ENCODE data around the gene ADAMTSL3.
"Not testable (repeated sequence)": the region's sequence is repeated elsewhere in the genome, so short reads cannot be mapped to it uniquely, and the experiment has no call there.

ADAMTSL3 gene

GRCh38 chr15:84042434-84043056 is 388.6 kb downstream of the ADAMTSL3 start:
- not testable (repeated sequence) for DNase-seq

DNA sequence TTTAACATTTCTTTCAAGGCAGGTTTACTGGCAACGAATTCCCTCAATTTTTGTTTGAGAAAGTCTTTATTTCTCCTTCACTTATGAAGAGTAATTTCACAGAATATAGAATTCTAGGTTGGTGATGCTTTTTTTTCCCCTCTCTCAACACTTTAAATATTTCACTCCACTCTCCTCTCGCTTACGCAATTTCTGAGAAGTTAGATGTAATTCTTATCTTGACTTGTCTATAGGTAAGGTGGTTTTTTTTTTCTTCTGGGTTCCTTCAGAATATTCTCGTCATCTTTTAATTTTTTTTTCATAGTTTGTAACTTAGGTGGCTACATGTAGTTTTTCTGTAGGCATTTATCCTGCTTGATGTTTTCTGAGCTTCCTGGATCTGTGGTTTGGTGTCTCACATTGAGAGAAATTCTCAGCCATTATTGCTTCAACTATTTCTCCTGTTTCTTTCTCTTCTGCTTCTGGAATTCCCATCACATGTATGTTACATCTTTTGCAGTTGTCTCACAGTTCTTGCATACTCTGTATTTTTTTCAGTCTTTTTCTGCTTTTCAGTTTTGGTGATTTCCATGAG is 392.2 kb downstream of the ADAMTSL3 start:
- no peak for DNase-seq

DNA sequence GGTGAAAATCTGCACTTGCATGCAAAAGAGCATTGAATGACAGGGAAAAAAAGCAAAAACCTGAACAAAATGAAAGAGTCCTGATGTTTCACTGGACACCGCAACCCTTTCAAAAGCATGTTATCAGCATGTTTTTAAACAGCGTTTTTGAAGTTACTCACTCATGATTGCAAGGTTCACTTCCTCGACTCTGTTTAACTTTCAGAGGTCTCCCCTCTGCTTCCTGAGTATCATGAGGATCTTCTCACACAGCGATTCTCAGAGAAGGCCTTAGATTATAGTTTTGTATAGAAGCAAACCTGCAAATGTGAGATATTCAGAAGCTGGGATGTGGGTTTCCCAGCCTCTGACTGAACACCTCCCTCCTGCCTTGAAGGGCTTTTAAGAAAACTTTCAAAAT is 395.6 kb downstream of the ADAMTSL3 start:
- not testable (repeated sequence) for DNase-seq

- no peak for DNase-seq
Measured at GRCh38 chr15:84050076-84050475, 396.2 kb downstream of the ADAMTSL3 start.

DNA sequence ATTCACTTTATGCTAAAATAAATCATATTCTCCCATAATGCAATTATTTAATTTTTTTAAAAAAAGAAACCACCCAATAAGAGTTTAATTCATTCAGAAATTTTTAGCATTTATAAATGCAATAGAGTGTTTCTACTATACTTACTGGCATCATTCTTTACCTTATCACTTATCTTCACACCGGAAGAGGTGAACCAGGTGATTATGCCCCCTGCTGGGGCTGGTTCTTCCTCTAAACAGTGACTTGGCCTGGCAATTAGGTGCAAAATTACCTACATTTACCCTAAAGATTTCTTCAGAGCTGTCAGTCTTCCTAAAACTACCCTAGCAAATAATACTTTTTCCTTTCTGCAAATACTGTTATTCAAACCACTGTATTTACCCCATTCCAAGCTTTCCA is 397.2 kb downstream of the ADAMTSL3 start:
- not testable (repeated sequence) for DNase-seq

DNA sequence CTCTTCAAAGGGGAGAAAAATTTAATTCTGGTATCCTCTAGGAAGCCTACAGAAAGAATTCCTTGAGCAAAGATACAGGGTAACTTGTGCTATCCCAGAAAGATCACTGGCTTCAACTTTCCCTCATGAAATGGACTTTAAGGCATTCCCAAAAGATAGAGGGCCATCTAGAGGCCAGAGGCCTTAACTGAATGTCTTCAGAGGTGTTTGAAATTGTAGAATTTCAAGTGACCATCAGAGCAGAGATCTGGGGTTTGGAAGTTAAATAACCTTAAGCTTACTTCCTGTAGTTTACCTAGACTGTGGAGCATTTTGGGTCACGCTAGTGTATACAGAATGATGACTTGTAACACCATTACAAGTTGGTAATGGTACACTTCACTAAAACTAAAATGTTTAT is 400.6 kb downstream of the ADAMTSL3 start:
- DNase-seq: not testable (repeated sequence)

GRCh38 chr15:84057714-84058331 is 403.9 kb downstream of the ADAMTSL3 start:
- no peak for DNase-seq

DNA sequence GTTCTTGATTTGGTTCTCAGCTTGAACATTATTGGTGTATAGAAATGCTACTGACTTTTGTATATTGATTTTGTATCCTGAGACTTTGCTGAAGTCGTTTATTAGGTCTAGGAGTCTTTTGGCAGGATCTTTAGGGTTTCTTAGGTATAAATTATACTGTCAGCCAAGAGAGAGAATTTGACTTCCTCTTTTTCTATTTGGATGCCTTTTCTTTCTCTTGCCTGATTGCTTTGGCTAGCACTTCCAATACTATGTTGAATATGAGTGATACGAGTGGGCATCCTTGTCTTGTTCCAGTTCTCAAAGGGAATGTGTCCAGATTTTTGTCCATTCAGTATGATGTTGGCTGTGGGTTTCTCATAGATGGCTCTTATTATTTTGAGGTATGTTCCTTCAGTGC is 409.8 kb downstream of the ADAMTSL3 start:
- not testable (repeated sequence) for DNase-seq

GRCh38 chr15:84068674-84069073 is 414.8 kb downstream of the ADAMTSL3 start:
- DNase-seq: not testable (repeated sequence)

DNA sequence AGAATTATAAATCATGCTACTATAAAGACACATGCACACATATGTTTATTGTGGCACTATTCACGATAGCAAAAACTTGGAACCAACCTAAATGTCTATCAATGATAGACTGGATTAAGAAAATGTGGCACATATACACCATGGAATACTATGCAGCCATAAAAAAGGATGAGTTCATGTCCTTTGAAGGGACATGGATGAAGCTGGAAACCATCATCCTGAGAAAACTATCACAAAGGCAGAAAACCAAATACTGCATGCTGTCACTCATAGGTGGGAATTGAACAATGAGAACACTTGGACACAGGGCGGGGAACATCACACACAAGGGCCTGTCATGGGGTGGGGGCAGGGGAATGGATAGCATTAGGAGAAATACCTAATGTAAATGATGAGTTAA is 424.1 kb downstream of the ADAMTSL3 start:
- not testable (repeated sequence) for DNase-seq

DNA sequence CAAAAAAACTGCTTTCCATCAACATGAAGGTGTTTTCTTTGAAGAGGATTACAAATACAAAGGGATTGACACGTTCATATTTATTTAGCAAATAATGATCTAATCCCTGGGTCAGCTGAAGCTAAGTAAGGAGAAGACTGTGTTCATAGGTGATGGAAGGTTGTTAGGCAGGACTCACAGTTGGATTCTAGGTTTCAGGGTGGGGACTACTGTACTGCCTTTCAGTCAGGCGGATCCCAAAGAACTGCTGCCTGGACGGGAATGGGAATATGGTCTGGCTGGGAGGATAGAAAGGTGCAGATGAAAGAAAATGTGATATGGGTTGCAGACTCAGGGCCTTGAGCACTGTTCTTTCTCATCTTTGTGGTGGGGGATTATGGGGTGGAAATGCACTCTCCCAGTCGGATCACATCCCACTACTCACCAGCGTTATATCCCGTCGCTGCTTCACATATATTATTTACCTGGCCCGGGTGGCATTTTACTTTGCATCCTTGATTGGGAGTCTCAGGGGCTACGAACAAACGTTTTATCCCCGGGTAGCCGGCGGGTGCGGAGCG is 425.5 kb downstream of the ADAMTSL3 start:
- DNase-seq: not testable (repeated sequence)

DNA sequence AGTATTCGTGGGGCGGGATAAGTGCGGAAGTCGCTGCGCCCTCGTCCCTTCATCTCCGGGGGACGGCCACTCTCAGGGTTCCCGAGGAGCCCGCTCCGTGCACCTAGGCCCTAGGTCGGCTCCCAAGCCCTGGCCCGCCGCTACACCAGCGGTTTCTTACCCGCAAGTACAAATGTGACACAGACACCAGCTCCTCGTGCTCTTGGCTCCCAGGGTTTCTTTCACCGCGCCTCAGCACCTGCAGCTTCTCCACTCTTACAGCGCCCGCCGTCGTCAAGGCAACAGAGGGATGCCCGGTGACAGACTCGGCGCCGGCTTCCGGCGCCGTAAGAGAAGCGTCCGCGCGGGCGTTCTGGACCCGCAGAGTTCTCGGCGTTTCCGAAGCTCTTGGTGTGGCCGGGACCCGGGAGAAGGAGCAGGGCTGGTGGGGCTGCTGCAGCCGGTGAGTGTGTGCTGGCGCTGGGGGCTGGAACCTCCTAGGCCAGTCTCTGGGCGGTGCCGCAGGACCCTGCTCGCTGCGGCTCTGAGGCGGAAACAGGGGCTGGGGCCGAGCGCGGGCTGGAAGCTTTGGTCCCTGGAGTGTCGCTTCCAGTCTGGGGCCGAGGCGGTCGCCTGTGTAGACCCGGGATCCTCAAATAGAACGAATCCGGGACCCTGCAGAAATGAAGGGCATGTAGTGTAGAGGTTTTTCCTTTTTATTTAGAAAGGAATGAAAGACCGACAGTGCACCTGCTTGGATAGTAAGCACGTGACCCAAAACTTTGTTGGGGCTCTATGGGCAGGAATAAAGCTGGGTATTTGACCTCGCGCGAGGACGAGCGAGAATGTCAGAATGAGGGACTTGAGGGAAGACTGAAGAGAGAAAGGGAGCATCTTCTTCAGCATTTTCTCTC is 426.2 kb downstream of the ADAMTSL3 start:
- no peak for DNase-seq

DNA sequence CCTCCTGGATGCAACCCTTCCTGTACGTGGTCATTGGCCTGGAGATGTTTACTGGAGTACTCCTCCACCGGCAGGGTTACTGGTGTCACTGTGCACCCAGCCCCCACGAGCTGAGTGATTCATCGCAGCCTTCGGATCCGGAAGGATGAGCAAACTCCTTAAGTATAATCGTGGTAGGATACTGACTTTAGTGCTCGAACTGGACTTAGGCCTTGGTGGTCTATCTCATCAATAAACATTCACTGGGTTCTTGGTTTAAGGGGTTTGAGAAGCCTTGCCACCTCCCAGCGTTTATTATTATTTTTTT is 426.8 kb downstream of the ADAMTSL3 start:
- DNase-seq: not testable (repeated sequence)

DNA sequence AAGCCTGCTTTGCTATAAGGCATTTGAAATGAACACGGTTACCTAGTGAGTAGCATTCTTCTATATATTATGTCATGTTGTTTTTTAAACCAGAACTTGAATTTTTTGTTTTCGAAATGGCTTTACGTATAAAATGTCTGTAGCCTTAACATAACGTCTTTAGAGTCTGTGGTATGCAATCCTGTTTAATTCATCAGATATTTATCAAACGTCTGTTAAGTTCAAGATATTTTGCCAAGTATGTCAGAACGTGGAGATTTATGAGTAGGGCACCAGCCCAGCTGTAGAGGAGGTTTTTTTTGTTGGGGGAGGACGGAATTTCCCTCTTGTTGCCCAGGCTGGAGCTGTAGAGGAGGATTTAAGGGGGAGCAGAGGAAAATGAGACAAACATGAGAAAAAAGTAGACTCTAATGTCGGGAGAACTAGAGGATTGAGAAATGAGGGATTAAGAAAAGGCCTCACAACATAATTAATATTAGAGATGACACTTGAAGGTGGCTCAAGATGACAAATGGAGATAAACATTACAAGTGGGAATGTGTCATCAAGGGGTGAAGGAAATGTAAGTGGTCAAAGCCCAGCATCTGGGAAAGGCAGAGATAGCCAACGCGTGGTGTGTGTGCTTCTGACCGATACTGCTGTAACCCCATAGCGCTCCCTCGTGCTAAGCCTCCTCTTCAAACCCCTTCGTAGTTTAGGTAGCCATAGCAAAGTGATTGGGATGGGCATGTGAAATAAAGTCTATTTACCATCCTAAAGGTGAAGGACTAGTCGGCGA is 427.7 kb downstream of the ADAMTSL3 start:
- no peak for DNase-seq

DNA sequence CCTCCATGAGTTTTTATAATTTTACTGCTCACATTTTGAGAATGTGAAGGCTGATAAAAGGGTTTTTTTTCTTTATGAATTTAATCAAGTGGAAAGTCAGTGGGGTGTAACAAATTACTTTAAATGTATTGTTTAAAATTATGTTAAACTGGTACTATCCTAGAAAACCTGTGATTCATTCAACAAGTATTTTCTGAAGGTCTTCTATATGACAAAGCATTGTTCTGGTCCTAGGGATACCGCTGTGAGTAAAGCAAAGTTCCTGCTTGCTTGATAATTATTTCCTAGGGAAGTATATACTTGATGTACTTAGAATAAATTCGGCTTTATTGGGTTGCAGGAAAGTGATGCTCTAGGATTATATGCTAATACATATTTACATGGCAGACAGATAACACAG is 428.8 kb downstream of the ADAMTSL3 start:
- DNase-seq: no peak

DNA sequence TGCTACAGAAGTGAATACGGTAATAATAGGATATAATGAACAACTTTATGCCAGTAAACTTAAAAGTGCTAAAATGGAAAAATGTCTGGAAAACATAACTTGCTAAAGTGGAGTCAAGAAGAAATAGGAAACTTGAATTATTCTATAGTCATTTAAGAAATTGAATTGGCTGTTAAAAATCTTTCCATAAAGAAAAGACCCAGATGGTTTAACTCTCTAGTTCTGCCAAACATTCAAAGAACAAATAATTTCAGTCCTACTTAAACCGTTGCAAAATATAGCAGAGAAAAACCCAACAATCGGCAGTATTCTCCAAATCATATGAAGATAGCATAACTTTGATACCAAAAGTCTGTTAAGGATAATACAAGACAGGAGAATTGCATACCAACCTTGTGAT is 432.1 kb downstream of the ADAMTSL3 start:
- not testable (repeated sequence) for DNase-seq
